Liver (tissue), 3 donors: Measurements from ENCODE around the gene LY6G6C.

ENCODE experiments used
- JUND ChIP-seq, 2 donors: IDR thresholded peaks; 2 replicates each; pipeline ENCODE4 v1.6.1; 2016; ENCODE audit warnings: antibody characterized with exemption in 2 of 2
- MAX ChIP-seq: IDR thresholded peaks from 2 replicates; pipeline ENCODE4 v1.6.1; 2016; ENCODE audit warnings: antibody characterized with exemption
- RAD21 ChIP-seq, 2 donors: IDR thresholded peaks; 2 replicates each; pipeline ENCODE4 v1.6.1; 2016; ENCODE audit warnings: antibody characterized with exemption in 2 of 2, mild to moderate bottlenecking in 2 of 2
- TF ChIP-seq, protein P1 (sequence below): fragments of 150-350 bp; IDR thresholded peaks from 2 replicates; pipeline ENCODE4 v1.5.1; 2017; ENCODE audit warnings: improper control_type of control experiment, low read depth, low read length; ENCODE audit not compliant: missing input control
- donor health status: healthy.
- donor health status: healthy.

GRCh38 chr6:31763619-31763940, 42.0 kb upstream of the LY6G6C start:
- TF ChIP-seq, protein P1, sequence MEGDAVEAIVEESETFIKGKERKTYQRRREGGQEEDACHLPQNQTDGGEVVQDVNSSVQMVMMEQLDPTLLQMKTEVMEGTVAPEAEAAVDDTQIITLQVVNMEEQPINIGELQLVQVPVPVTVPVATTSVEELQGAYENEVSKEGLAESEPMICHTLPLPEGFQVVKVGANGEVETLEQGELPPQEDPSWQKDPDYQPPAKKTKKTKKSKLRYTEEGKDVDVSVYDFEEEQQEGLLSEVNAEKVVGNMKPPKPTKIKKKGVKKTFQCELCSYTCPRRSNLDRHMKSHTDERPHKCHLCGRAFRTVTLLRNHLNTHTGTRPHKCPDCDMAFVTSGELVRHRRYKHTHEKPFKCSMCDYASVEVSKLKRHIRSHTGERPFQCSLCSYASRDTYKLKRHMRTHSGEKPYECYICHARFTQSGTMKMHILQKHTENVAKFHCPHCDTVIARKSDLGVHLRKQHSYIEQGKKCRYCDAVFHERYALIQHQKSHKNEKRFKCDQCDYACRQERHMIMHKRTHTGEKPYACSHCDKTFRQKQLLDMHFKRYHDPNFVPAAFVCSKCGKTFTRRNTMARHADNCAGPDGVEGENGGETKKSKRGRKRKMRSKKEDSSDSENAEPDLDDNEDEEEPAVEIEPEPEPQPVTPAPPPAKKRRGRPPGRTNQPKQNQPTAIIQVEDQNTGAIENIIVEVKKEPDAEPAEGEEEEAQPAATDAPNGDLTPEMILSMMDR: no peak
- TF ChIP-seq MAX (no peak), RAD21 (IDR thresholded peaks at IDR 0.05) (no peak), JUND (IDR thresholded peaks at IDR 0.05) (no peak)
